GM18526 (cell line): ENCODE results near the gene CCN5.

Source experiments
- POLR2A ChIP-seq: IDR thresholded peaks from 3 replicates; pipeline ENCODE4 v1.6.1; 2011; ENCODE audit not compliant: insufficient read length; ENCODE audit errors: extremely low read depth

CCN5 gene, protein sequence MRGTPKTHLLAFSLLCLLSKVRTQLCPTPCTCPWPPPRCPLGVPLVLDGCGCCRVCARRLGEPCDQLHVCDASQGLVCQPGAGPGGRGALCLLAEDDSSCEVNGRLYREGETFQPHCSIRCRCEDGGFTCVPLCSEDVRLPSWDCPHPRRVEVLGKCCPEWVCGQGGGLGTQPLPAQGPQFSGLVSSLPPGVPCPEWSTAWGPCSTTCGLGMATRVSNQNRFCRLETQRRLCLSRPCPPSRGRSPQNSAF

DNA sequence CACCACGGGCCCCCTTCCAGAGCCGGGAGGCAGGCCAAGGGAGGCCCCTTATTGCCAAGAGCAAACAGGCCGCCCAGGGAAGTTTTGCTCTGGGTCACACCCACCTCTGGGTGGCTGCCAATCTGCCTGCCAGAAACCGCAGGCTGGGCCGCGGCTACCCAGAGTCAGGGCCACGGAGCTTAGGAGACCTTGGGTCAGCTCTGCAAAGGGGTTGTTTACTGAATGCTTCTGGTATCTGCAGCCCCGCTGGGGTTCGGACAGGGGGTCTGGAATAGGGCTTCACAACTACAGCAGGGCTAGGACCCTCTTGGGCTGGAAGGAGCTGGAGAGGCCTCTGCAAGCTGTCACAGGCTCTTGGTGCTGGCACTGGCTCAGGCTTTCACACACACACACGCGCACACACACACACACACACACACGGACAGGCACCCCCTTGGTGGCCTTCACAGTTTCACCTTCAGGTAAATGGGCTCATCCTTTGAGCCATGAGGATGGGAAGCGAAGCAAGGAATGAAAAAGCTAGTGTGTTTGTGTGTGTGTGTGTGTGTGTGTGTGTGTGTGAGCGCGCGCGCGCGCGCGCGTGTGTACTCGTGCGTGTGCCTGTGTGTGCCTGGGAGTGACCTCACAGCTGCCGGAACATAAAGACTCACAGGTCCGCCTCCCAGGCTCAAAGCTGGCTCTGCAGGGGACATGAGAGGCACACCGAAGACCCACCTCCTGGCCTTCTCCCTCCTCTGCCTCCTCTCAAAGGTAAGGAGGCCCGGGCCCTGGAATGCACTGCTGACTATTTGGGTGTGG lies at the start of gene CCN5:
Gene CCN5 (plus strand): TSS at position 669 of the 798 bp plus-strand sequence. CDS start 22 bp downstream, at position 691.
- TF ChIP-seq POLR2A: no peak

DNA sequence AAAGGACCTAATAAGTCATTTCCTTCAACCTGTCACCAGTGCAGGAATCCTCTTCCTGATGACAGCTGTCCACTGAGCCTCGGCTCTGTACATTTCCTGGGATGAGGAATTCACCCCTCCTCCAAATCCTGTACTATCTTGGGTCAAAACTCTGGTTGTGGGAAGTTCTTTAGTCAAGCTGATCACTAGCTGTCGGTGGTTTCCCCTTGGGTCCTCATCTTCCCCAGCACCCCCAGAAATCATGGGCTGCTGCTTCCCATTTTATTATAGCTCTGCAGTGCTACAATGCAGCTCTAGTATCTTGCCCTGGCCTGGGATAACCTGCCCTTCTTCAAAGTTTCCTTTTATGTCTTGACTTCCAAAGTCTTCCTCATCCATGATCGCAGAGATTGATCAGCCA lies 49.1 kb upstream of the CCN5 start:
- no peak for TF ChIP-seq POLR2A

DNA sequence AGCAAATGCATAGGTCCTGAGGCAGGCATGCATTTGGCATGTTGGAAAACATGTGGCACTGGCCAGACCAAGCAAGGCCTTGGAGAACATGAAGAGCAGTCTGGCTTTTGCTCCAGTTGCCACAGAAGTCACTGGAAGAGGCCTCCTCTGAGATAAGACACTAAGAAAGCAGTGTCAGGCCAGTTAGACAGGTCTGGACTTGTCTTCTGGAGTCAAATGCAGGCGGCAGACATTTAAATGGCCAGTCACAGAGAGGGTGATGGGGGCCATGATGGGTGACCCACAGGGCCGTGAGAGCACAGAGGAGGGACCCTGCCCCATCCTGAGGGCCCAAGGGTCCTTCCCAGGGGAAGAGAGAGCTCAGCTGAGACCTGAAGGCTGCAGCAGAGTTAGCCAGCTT lies 36.9 kb upstream of the CCN5 start:
- no peak for TF ChIP-seq POLR2A

DNA sequence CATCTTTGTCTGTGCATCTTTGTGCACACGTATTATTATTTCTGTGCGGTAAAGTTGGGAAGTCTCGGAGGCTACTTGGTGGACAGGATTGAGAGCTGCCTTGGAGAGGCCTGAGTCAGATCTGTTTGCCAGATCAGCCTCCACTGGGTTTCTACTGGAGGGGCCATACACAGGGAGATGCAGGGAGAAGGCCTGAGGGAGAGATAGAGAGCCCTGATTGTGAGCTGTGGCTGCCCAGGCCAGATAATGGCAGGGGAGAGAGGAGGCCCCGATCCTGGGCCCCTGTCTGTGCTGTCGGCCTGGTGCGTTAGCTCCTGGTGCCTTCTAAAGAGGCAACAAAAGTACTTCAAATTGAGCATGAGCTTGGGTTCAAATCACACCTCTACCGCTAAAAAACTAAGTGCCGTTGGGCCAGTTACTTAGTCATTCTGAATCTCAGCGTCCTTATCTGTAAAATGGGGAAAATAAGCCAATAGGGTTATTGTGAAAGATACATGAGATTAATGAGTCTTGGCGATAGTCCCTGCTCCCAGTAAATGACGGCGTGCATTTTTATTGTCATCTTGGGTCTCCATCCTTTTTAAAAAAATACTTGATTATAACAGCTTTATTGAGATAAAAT lies 36.1 kb upstream of the CCN5 start:
- TF ChIP-seq POLR2A: no peak

DNA sequence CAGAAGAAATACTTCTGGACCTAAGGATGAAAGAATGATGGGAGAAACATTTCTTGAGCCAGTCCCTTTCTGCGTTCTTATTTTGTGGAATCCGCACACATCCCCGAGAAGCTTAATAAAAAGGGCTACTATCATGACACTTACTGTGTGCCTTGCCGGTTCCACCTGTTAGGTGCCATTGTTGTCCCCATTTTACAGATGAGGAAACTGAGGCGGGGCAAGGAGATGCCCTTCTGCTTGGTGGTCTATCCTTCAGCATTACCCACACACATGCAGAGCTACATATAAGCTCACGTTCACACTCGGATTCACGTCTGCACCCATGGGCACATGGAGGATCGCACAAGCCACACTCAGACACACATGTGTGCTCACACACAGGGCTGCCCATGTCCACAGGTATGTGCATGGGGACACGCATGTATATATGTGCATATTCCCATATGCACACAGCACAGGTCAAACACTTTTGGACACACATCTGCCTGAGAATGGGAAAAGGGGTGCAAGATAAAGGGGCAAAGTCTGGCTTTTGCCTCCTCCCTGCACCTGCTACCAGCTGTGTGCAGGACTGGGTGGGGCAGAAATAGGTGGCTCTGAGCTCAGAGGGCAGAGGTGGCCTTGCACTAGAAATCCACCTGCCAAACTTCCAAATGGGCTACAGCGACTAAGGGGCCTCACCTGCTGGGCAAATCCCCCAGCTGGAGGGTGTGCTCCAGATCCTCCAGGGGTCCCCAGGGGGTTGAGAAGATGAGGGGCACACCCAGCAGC lies 33.2 kb upstream of the CCN5 start:
- TF ChIP-seq POLR2A: no peak

DNA sequence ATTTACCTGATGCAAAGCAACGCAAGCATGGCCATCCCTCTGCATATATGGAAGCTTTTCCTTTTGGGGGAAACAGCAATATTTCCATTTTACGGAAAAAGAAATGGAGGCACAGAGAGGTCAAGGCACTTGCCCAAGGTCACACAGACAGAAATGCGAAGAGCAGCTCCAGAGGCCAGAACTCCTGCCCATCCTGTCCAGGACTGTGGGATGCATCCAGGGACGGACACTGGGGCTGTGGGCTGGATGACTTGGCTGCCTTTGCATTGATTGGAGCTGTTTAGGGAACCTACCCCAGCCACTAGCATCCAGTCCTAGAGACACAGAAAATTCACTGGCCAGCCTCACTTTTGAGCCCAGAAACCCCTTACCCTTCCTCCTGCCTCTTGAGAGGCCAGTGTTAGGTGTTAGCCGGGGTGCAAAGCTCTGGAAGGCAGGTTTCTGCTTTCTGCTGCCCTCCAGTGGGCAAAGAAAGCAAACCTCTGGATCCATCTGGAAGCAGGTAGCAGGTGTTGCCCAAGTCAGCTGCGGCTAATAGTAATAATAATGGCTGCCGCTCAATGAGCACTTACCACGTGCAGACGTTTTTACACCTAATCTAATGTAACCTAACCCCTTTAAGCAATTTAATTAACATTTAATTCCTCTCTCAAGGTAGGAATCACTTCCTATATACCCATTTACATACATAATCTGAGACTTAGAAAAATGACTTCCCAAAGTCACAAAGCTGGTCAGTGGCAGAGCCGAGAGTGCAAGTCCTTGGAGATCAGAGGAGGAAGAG lies 31.7 kb upstream of the CCN5 start:
- TF ChIP-seq POLR2A: no peak

DNA sequence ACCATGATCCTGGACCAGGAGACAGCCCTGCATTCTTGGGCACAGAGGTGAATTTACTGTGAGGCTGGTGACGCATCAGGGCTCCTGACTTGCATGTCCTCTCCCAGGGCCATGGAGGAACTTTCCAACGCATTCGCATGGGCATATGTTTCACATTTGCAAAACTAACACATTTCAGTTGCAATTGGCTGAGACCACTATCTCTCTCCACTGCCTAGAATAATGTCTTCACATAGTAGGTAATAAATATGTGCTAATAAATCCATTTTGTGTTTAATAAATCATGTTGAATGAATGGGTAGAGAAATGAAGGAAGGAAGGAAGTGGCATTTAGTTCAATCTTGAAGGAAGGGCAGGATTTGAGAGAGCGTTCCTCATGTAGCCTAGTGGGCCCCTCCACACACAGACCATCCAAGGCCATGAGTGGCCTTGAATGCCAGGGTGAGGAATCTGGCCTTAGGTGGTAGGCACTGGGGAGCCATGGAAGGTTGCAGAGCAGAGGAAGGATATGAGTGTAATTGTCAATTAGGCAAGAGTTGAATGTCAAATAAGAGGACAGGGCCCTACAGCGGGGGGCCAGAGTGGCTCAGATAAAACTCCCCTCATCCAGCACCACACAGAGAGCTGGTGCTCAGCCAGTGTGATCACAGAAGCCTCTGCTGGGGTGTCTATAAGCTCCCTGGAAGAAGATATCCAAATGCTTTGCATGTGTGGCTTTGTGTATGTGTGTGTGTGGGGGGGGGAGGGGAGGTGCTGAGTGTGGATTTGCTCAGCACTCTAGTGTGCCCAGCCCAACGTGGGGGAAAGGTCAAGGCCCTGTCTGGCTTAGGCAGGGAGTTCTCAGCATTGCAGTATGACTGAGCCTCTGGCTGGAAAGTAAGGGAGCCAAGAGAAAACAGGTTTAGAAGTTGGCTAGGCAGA lies 30.9 kb upstream of the CCN5 start:
- no peak for TF ChIP-seq POLR2A

DNA sequence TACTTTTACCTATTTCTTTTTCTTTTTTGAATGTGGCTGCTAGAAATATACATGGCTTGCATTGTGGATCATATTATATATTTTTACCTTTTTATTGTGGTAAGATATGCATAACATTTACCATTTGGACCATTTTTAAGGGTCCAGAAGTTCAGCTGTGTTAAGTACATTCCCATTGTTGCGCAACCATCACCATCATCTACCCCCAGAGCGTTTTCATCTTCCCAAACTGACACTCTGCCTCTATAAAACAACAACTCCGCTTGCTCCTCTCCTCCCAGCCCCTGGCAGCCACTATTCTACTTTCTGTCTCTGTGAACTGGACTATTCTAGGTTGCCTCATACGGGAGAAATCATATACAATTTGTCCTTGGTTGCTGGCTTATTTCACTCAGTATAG lies 28.2 kb upstream of the CCN5 start:
- TF ChIP-seq POLR2A: no peak

DNA sequence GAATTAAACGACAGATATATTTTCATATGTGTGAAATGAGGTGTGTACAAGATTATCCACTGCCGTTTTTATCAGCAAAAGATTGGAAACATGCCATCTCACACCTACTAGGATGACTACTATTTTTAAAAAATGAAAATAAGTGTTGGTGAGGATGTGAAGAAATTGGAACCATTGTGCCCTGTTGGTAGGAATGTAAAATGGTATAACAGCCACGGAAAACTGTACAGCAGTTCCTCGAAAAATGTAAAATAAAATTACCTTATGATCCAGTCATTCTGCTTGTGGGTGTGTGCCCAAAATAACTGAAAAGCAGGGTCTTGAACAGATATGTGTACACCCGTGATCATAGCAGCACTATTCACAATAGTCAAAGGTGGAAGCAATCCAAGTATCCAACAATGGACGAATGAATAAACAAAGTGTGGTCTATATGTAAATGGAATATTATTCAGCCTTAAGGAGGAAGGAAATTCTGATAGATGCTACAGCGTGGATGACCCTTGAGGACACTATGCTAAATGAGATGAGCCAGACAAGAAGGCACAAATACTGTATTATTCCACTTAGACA lies 27.0 kb upstream of the CCN5 start:
- no peak for TF ChIP-seq POLR2A

DNA sequence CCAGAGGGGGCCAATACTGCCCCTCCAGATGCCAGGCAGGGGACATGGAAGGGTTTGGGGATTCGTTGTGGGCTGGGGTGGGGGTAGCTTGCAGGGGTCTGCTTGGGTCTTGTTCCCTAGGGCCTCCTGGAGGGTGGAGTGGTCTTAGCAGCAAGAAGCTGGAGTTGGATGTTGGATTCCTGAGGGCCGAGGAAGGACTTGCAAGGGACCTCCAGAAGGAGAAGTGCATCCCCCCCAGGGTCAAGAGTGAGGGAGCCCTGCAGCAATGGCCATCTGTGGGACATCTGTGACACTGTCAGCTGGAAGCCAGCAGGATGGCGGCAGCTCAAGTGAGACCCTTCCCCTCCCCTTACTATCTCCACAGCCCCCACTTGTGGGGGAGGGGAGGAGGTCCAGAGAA lies 25.4 kb upstream of the CCN5 start:
- no peak for TF ChIP-seq POLR2A

DNA sequence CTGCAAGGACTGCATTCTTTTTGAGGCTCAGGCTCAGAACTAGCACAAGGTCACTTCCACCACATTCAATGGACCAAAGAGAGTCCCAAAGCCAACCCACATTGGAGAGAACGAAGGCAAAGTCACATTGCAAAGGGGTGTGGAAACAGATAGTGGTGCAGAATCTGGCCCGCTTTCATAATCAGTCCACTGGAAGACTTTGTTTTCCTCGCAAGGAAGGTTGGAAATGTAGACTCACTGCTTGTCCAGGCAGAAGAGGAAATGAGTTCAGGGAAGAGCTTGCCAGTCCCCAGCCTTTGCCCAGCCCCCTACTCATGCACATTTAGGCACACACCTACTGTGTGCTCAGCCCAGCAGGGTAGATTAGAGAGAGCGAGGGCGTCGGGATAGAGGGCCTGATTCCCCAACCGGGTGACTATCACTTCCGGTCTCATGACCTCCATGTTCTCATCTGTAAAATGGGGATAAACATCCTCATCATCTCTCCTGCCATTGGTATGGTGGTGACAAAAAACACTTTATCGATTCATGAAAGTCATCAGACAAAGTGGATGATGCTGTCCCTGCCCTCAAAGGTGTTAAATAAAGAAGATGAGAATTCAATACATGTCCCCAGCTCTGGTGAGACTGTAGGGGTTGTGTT lies 24.3 kb upstream of the CCN5 start:
- TF ChIP-seq POLR2A: no peak

DNA sequence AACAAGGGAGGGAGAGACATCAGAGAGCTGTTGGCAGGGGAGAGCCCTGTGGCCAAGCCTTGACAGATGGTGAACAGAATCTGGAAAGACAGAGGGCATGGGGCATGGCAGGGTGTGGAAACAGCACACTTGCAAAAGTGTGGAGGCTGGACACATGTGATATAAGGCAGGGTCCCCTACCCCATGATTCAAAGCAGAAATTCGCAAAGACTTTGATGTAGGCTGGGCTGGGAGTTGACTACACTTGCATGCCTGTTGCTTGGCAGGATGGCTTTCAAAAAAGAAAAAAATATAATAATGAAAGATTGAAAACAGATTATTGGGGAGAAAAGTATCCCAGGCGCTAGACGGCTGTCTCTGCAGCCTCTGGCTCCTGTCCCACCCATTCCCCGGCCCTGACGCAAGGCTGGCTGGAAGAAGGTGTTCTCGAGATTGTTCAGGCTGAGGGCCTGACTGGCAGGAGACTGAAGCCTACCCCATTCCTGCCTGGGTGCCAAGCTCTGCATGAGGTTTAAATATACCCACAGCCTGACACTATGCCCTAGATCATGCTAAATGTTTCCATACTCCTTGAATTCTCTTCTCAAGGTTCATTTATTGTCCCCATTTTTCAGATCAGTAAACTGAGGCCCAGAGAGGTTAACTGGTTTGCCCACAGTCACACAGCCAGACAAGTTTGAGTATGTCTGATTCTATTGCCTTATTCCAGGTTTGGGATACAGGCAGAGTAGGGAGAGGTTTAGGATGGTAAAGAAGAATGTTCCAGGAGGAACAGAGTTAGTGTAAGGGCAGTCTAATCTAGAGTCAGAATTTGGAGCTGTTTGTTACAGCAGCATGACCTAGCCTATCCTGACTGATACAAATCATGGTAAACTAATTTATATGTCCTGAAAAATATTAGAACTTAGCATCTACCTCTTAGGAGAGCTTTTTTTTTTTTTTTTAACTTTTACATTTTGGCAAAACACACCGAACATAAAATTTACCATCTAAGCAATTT lies 23.4 kb upstream of the CCN5 start:
- TF ChIP-seq POLR2A: no peak
